GM18507 (cell line): ENCODE measurements around the gene NCAN.
"Not testable (repeated sequence)": the region's sequence is repeated elsewhere in the genome, so short reads cannot be mapped to it uniquely, and the experiment has no call there.

ENCODE experiments used
- DNase-seq: peaks from one replicate; pipeline ENCODE4 v3.0.0; 2011; ENCODE audit warnings: low read depth; ENCODE audit not compliant: insufficient read length; ENCODE audit errors: extremely low spot score
- FAIRE-seq: peaks from 2 replicates; lab custom pipeline; 2011; peaks lifted over from hg19 to GRCh38; lab: Jason Lieb, UNC

Gene NCAN

GRCh38 chr19:19211499-19212420 is at the start of gene NCAN:
TSS of gene NCAN (plus strand) at chr19:19211958. CDS start at chr19:19216954, 4,996 bp downstream.
- DNase-seq (no peak), FAIRE-seq (no peak)

GRCh38 chr19:19162495-19162894 is 49.3 kb upstream of the NCAN start:
- FAIRE-seq: no peak
- no peak for DNase-seq

GRCh38 chr19:19165396-19165795 is 46.4 kb upstream of the NCAN start:
- no peak for FAIRE-seq

GRCh38 chr19:19167612-19168011 is 44.1 kb upstream of the NCAN start:
- DNase-seq (no peak), FAIRE-seq (no peak)

More at GRCh38 chr19:19165396-19165795, 46.4 kb upstream of the NCAN start:
- no peak for DNase-seq

GRCh38 chr19:19169236-19170052 is 42.3 kb upstream of the NCAN start:
- FAIRE-seq: peak; percentile 5
- DNase-seq: no peak

GRCh38 chr19:19170053-19170872 is 41.5 kb upstream of the NCAN start, which contains the start of gene MEF2B:
TSS of gene MEF2B (minus strand) at chr19:19170263. CDS start at chr19:19150735, 19,528 bp downstream.
- peak; percentile 87 for DNase-seq
- peak; percentile 94 for FAIRE-seq

- DNase-seq: no peak
- FAIRE-seq: no peak
These were observed 40.7 kb upstream of the NCAN start for GRCh38 chr19:19170873-19171672.

GRCh38 chr19:19171821-19172532 is 39.8 kb upstream of the NCAN start:
- FAIRE-seq (no peak), DNase-seq (no peak)

- DNase-seq, FAIRE-seq: not testable (repeated sequence)
These were observed 38.5 kb upstream of the NCAN start for GRCh38 chr19:19173243-19173642.

GRCh38 chr19:19176950-19177349 is 34.8 kb upstream of the NCAN start:
- FAIRE-seq: no peak
- no peak for DNase-seq

- DNase-seq (no peak), FAIRE-seq (no peak)
These were observed 32.0 kb upstream of the NCAN start for GRCh38 chr19:19179548-19180441.

- DNase-seq: no peak
- FAIRE-seq: no peak
These were observed 30.2 kb upstream of the NCAN start for GRCh38 chr19:19181488-19181998.

- DNase-seq (no peak), FAIRE-seq (peak; percentile 61)
These were observed 25.7 kb upstream of the NCAN start for GRCh38 chr19:19185853-19186740.

GRCh38 chr19:19186742-19187141 is 25.0 kb upstream of the NCAN start:
- FAIRE-seq (no peak), DNase-seq (no peak)

GRCh38 chr19:19191768-19192077 is 20.0 kb upstream of the NCAN start:
- FAIRE-seq (no peak), DNase-seq (no peak)
